ENCODE results near the gene SLC6A1.

The SLC6A1 gene

GRCh38 chr3:10988991-10989484 is 3.5 kb upstream of the SLC6A1 start:
- Histone ChIP-seq H4K20me1 (ENCODE audit: low read depth, low read length) (no peaks in the 10 kb centered on the region), H3K4me3 (ENCODE audit: insufficient read depth, low read length, poor library complexity, severe bottlenecking) (no peak overlapping the region), H3K9me2 (replicated peaks; ENCODE audit: insufficient read depth, low read length) (no peaks in the 10 kb centered on the region), H3K27ac (ENCODE audit: low read depth, low read length) (no peak overlapping the region), H3K27me3 (ENCODE audit: low read length) (no peaks in the 10 kb centered on the region), H3F3A (ENCODE audit: insufficient read depth) (no peaks in the 10 kb centered on the region), H2AFZ (ENCODE audit: low read depth, low read length, severe bottlenecking) (no peak overlapping the region), H3K79me2 (ENCODE audit: insufficient read depth, low read length) (no peaks in the 10 kb centered on the region), H3K9ac (ENCODE audit: low read length) (no peak overlapping the region), H3K4me2 (ENCODE audit: low read depth, low read length, poor library complexity, severe bottlenecking) (no peak overlapping the region), H3K9me3 (ENCODE audit: insufficient read depth, low read length) (no peaks in the 10 kb centered on the region), H3K36me3 (ENCODE audit: low read length) (no peaks in the 10 kb centered on the region)
- no peak for TF ChIP-seq EZH2phosphoT487 (conservative IDR thresholded peaks at IDR 0.05; ENCODE audit: low read length)
- no peak for TF ChIP-seq CTCF (IDR thresholded peaks at IDR 0.05; ENCODE audit: insufficient read depth, low read length, poor library complexity, severe bottlenecking)

GRCh38 chr3:10992943-10993728 is 588 bp downstream of the SLC6A1 start:
- Histone ChIP-seq H3K9me3 (ENCODE audit: insufficient read depth, low read length) (no peaks in the 10 kb centered on the region), H2AFZ (ENCODE audit: low read depth, low read length, severe bottlenecking) (no peak overlapping the region), H3K4me2 (ENCODE audit: low read depth, low read length, poor library complexity, severe bottlenecking) (no peak overlapping the region)

GRCh38 chr3:10993729-10994065 is 1.1 kb downstream of the SLC6A1 start:
- H3K9me2 ChIP-seq (replicated peaks; ENCODE audit: insufficient read depth, low read length) = no peaks in the 10 kb centered on the region
- H3K9ac ChIP-seq (ENCODE audit: low read length) = no peak overlapping the region
- H3F3A ChIP-seq (ENCODE audit: insufficient read depth) = no peaks in the 10 kb centered on the region
- no peak overlapping the region for H2AFZ ChIP-seq (ENCODE audit: low read depth, low read length, severe bottlenecking)
- H3K79me2 ChIP-seq (ENCODE audit: insufficient read depth, low read length) = no peaks in the 10 kb centered on the region
- no peak overlapping the region for H3K27ac ChIP-seq (ENCODE audit: low read depth, low read length)
- no peaks in the 10 kb centered on the region for H4K20me1 ChIP-seq (ENCODE audit: low read depth, low read length)
- H3K9me3 ChIP-seq (ENCODE audit: insufficient read depth, low read length) = no peaks in the 10 kb centered on the region
- no peak for TF ChIP-seq EZH2phosphoT487 (conservative IDR thresholded peaks at IDR 0.05; ENCODE audit: low read length)
- no peak for TF ChIP-seq CTCF (IDR thresholded peaks at IDR 0.05; ENCODE audit: insufficient read depth, low read length, poor library complexity, severe bottlenecking)
- no peaks in the 10 kb centered on the region for H3K27me3 ChIP-seq (ENCODE audit: low read length)
- no peak overlapping the region for H3K4me3 ChIP-seq (ENCODE audit: insufficient read depth, low read length, poor library complexity, severe bottlenecking)
- H3K36me3 ChIP-seq (ENCODE audit: low read length) = no peaks in the 10 kb centered on the region
- no peak overlapping the region for H3K4me2 ChIP-seq (ENCODE audit: low read depth, low read length, poor library complexity, severe bottlenecking)

More at GRCh38 chr3:10992943-10993728, 588 bp downstream of the SLC6A1 start:
- H3K9me2 ChIP-seq (replicated peaks; ENCODE audit: insufficient read depth, low read length) = no peaks in the 10 kb centered on the region
- no peak overlapping the region for H3K4me3 ChIP-seq (ENCODE audit: insufficient read depth, low read length, poor library complexity, severe bottlenecking)
- H3K36me3 ChIP-seq (ENCODE audit: low read length) = no peaks in the 10 kb centered on the region
- H3K27ac ChIP-seq (ENCODE audit: low read depth, low read length) = no peak overlapping the region
- no peaks in the 10 kb centered on the region for H3K79me2 ChIP-seq (ENCODE audit: insufficient read depth, low read length)
- H3K9ac ChIP-seq (ENCODE audit: low read length) = no peak overlapping the region
- no peaks in the 10 kb centered on the region for H3K27me3 ChIP-seq (ENCODE audit: low read length)
- H4K20me1 ChIP-seq (ENCODE audit: low read depth, low read length) = no peaks in the 10 kb centered on the region
- no peaks in the 10 kb centered on the region for H3F3A ChIP-seq (ENCODE audit: insufficient read depth)
- TF ChIP-seq CTCF (IDR thresholded peaks at IDR 0.05; ENCODE audit: insufficient read depth, low read length, poor library complexity, severe bottlenecking) = no peak
- no peak for TF ChIP-seq EZH2phosphoT487 (conservative IDR thresholded peaks at IDR 0.05; ENCODE audit: low read length)

All from SU-DHL-6 (cell line).